Smooth muscle cell (in vitro differentiated cells): ENCODE measurements around the gene SRCAP. TPM values are rescaled to one million over a fixed set of nuclear protein-coding genes. Genes with fewer than 3 reads are reported as not detected.

Source experiments
- DNase-seq: peaks from one replicate; lab custom pipeline; 2025; ENCODE audit not compliant: unreplicated experiment; lab: John Stamatoyannopoulos, UW
- H2AFZ ChIP-seq: fragments of 200-600 bp; sonication (generic); 2 replicates; pipeline ENCODE4 v1.6.0; 2016; ENCODE audit warnings: antibody characterized with exemption, low read depth, mild to moderate bottlenecking
- H3F3A ChIP-seq: fragments of 200-600 bp; sonication (generic); 2 replicates; pipeline ENCODE4 v1.6.0; 2017; ENCODE audit warnings: antibody characterized with exemption, low read depth
- H3K27ac ChIP-seq: fragments of 200-600 bp; sonication (generic); 2 replicates; pipeline ENCODE4 v1.5.1; 2016; ENCODE audit warnings: low read depth, mild to moderate bottlenecking
- H3K27me3 ChIP-seq: fragments of 200-600 bp; sonication (generic); 2 replicates; pipeline ENCODE4 v1.6.1; 2016; ENCODE audit warnings: low read depth, mild to moderate bottlenecking
- H3K36me3 ChIP-seq: fragments of 200-600 bp; sonication (generic); 2 replicates; pipeline ENCODE4 v1.5.1; 2016; ENCODE audit warnings: low read depth
- H3K4me1 ChIP-seq: fragments of 200-600 bp; sonication (generic); 2 replicates; pipeline ENCODE4 v1.5.1; 2016; ENCODE audit warnings: low read depth
- H3K4me2 ChIP-seq: fragments of 200-600 bp; sonication (generic); 2 replicates; pipeline ENCODE4 v1.6.0; 2016; ENCODE audit warnings: mild to moderate bottlenecking
- H3K4me3 ChIP-seq: fragments of 200-600 bp; sonication (generic); 2 replicates; pipeline ENCODE4 v1.5.1; 2016; ENCODE audit warnings: mild to moderate bottlenecking
- H3K79me2 ChIP-seq: fragments of 200-600 bp; sonication (generic); 2 replicates; pipeline ENCODE4 v1.6.0; 2016; ENCODE audit warnings: low read depth, mild to moderate bottlenecking
- H3K9ac ChIP-seq: fragments of 200-600 bp; sonication (generic); 2 replicates; pipeline ENCODE4 v1.6.0; 2016; ENCODE audit warnings: low read depth
- H3K9me3 ChIP-seq: fragments of 200-600 bp; sonication (generic); replicated peaks from 2 replicates; pipeline ENCODE4 v1.5.1; 2016; ENCODE audit warnings: low read depth
- H4K20me1 ChIP-seq: fragments of 200-600 bp; sonication (generic); 2 replicates; pipeline ENCODE4 v1.6.0; 2016; ENCODE audit warnings: low read depth
- CTCF ChIP-seq: fragments of 200-600 bp; sonication (generic); IDR thresholded peaks from 2 replicates; pipeline ENCODE4 v1.5.1; 2017; ENCODE audit warnings: borderline replicate concordance, mild to moderate bottlenecking, antibody characterized with exemption; ENCODE audit not compliant: insufficient read depth, poor library complexity, severe bottlenecking
- WGBS: methylation state at CpG from one replicate; pipeline ENCODE4 v1.1.7; 2016; ENCODE audit warnings: low lambda C conversion rate; 5-methylcytosine and 5-hydroxymethylcytosine counted together
- polyA plus RNA-seq: library from polyadenylated mRNA; unstranded; fragments of >200 nt; fragmentation: Nextera tagmentation; extraction: Ambion mirVana; gene quantifications from 2 replicates; pipeline ENCODE4 v1.2.1, GENCODE V29; 2016
- total RNA-seq: library from RNA; depleted of rRNA; stranded (reverse); fragments of >200 nt; gene quantifications from 2 replicates; pipeline ENCODE4 v1.2.3, GENCODE V29; 2014

The SRCAP gene
- 9.0 and 16.2 TPM in 2 replicates for total RNA-seq
- polyA plus RNA-seq: 14.5 and 24.9 TPM in 2 replicates

GRCh38 chr16:30698816-30699614, at the start of gene SRCAP:
Gene SRCAP, plus strand, starts transcription at chr16:30699171. Its CDS starts 1,654 bp downstream, at chr16:30700825.
- Histone ChIP-seq H3K9ac (peak within 1 kb of the TSS; percentile 99), H3K27me3 (no peaks in the 10 kb centered on the region), H3K36me3 (peaks cover 2% of the 10 kb centered on the region), H3K9me3 (no peaks in the 10 kb centered on the region), H3K4me1 (peaks cover 19% of the 10 kb centered on the region), H2AFZ (peak within 1 kb of the TSS; percentile 96), H3K79me2 (peaks cover 35% of the 10 kb centered on the region), H3K4me3 (peak within 1 kb of the TSS; percentile 74), H3F3A (peaks cover 15% of the 10 kb centered on the region), H4K20me1 (peaks cover 30% of the 10 kb centered on the region), H3K27ac (peak within 1 kb of the TSS; percentile 100), H3K4me2 (peak within 1 kb of the TSS; percentile 91)
- TF ChIP-seq CTCF: no peak
- 2% methylated on average over 24 of the region's 57 CpGs for WGBS
- DNase-seq: peak; percentile 80

DNA sequence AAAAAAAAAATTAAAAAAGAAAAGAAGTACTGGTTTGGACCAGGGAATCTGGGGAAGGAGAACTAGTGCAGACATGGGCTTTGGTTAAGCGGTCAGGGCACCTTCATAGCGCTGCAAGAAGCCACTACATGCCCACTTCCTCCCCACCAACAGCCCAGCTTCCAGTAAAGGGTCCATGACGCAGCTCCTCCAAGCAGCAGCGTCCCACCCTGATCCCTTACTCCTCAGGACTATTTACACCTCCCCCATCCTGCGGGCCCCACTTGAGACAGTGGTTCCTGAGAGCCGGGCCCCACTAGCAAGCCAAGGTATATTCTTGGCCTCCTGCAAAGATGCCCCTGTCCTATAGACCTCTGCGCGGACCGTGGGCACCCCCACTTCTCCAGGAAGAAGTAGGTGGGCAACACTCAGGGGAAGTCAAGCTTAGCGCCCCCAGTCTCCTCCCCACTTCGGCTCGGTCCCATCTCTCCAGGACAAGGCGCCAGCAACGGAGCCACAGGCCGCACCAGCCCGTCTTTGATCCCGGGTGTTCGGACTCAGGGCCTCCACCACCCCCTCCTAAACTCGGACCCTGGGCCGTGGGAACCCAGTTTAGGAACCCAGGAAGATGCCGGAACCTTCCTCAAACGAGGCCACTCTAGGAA, 49.1 kb upstream of the SRCAP start:
- H3K4me3 ChIP-seq: peak overlapping the region; percentile 95
- 80% methylated on average over 22 of the region's 22 CpGs for WGBS
- peaks cover 8% of the 10 kb centered on the region for H3K79me2 ChIP-seq
- H3K4me2 ChIP-seq: peak overlapping the region; percentile 98
- peak overlapping the region; percentile 55 for H3K27ac ChIP-seq
- no peaks in the 10 kb centered on the region for H3K27me3 ChIP-seq
- peak overlapping the region; percentile 100 for H2AFZ ChIP-seq
- H3K9ac ChIP-seq: peak overlapping the region; percentile 58
- H3K36me3 ChIP-seq: no peaks in the 10 kb centered on the region
- H3K9me3 ChIP-seq: no peaks in the 10 kb centered on the region
- DNase-seq: no peak
- H4K20me1 ChIP-seq: no peaks in the 10 kb centered on the region
- peaks cover 5% of the 10 kb centered on the region for H3F3A ChIP-seq
- TF ChIP-seq CTCF: no peak
- peaks cover 5% of the 10 kb centered on the region for H3K4me1 ChIP-seq

DNA sequence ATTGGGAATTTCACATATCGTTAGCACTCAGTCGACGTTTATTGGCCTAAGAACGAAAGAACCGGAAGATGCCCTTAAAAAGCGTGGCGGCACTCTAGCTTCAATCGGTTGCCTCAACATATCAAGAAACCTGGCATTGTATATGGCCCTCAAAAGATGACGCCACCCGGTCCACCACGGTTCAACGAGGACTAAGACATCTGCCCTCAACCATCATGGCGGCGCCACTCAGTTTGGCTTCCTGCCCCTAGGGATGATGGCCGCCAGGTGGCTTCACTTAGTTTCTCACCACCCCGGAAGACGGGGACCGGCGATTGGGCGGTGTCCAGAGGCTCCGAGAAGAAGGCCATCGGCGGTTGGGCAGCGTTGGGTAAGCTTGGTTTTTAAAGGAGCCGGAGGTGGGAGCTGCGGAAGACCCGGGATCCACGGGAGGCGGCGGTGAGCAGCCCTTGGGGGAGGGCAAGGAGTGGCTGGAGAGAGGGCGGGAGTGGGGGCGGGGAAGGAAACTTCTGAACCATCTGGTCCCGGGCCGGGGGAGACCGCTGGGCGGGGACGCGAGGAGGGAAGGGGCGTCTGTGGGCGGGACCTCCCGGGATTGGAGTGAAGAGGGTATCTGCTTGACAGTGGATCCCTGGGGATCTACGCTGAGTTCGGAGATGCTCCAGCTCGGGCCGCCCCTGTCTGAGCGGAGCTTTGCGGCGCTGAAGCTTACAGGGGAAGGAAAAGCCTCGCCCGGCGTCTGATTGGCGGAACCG, 48.4 kb upstream of the SRCAP start, which contains the start of gene PRR14:
PRR14 (plus strand) TSS at position 592 of the 755 bp plus-strand sequence. CDS start 686 bp downstream, outside the sequence.
- TF ChIP-seq CTCF: no peak

More for the DNA sequence above, 48.4 kb upstream of the SRCAP start, which contains the start of gene PRR14:
- Histone ChIP-seq H3K4me2 (peak within 1 kb of the TSS; percentile 98), H4K20me1 (no peaks in the 10 kb centered on the region), H3K36me3 (no peaks in the 10 kb centered on the region), H3K4me3 (peak within 1 kb of the TSS; percentile 95), H3K4me1 (peaks cover 5% of the 10 kb centered on the region), H3K27me3 (no peaks in the 10 kb centered on the region), H3K9me3 (no peaks in the 10 kb centered on the region), H3K27ac (peak within 1 kb of the TSS; percentile 55), H3F3A (peaks cover 10% of the 10 kb centered on the region), H3K9ac (peak within 1 kb of the TSS; percentile 65), H2AFZ (peak within 1 kb of the TSS; percentile 100), H3K79me2 (peaks cover 8% of the 10 kb centered on the region)
- 5% methylated on average over 47 of the region's 53 CpGs for WGBS
- DNase-seq: peak; percentile 90
